HFF-Myc (cell line): ENCODE results near the gene SMIM13.

ENCODE experiments used
- DNase-seq: peaks from one replicate; pipeline ENCODE4 v3.0.0-alpha.2; 2011; ENCODE audit warnings: low read depth; ENCODE audit errors: extremely low read depth
- H3K4me3 ChIP-seq: replicated peaks from 2 replicates; pipeline ENCODE4 v1.5.1; 2011; ENCODE audit warnings: low read depth, mild to moderate bottlenecking, control low read depth, low read length
- CTCF ChIP-seq: IDR thresholded peaks from 2 replicates; pipeline ENCODE4 v1.5.1; 2012; ENCODE audit warnings: mild to moderate bottlenecking, low read depth, low read length, control low read depth; ENCODE audit errors: missing control alignments

The SMIM13 gene

DNA sequence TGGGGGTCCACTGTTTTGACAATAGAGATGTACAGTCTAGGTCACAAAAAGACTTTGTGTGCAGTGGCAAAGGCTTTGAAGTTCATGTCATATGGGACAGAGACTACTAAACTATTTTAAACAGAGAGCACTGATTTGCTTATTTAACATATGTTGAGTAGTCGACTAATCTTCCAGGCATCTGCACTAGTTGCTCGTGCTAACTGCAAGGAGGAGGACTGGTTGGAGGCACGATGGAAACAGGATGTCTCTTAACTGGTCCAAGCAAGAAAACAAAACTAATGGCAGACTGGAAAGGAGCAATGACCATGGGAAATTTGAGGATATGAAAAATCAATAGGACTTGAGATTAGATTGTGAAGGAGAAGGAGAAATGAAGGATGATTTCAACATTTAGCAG lies 46.4 kb downstream of the SMIM13 start:
- peak; percentile 27 for DNase-seq
- H3K4me3 ChIP-seq = no peak overlapping the region
- no peak for TF ChIP-seq CTCF

GRCh38 chr6:11141295-11141694 lies 47.7 kb downstream of the SMIM13 start:
- DNase-seq = no peak
- no peak for TF ChIP-seq CTCF
- no peak overlapping the region for H3K4me3 ChIP-seq

DNA sequence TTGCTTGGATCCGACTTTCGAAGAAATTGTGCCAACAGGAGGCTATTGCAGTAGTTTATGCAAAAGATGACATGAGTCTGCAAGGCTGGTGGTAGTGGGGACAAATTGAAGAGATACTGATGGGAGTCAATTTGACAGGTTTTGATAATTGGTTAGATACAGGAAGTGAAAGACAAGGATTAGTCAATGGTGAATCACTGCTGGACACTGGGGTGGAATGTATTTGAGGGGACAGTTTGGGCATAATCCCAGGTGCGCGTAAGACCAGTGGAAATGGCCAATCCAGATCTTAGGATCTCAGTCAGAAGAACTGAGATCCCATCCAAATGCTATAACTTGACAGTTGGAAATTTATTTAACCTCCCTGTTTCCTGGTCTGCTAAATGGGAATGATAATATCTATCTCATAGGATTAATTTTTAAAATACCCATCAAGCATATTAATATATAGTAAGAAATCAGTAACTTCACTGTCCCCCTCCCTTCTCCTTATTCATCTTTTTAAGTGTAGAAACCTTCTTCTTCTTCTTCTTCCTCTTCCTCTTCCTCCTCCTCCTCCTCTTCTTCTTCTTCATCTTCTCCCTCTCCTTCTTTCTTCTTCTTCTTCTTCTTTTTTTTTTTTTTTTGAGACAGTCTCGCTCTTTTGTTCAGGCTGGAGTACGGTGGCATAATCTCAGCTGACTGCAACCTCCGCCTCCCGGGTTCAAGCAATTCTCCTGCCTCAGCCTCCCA lies 48.8 kb downstream of the SMIM13 start:
- no peak for DNase-seq
- no peak for TF ChIP-seq CTCF
- H3K4me3 ChIP-seq = no peak overlapping the region

- DNase-seq = peak; percentile 67
- no peak overlapping the region for H3K4me3 ChIP-seq
Measured at GRCh38 chr6:11143394-11144371, 50.0 kb downstream of the SMIM13 start.

GRCh38 chr6:11144393-11144851 lies 50.8 kb downstream of the SMIM13 start:
- peak; percentile 93 for TF ChIP-seq CTCF
- DNase-seq = peak; percentile 52
- no peak overlapping the region for H3K4me3 ChIP-seq

More at GRCh38 chr6:11143394-11144371, 50.0 kb downstream of the SMIM13 start:
- TF ChIP-seq CTCF = no peak

GRCh38 chr6:11146117-11146826 lies 52.6 kb downstream of the SMIM13 start:
- TF ChIP-seq CTCF = no peak

More at GRCh38 chr6:11146117-11146826, 52.6 kb downstream of the SMIM13 start:
- DNase-seq = no peak
- H3K4me3 ChIP-seq = no peak overlapping the region
